C4-2B (cell line): Measurements from ENCODE around the gene CNTFR.

Source experiments
- H3K27ac ChIP-seq: fragments of 450-650 bp; 2 replicates; pipeline ENCODE4 v1.5.1; 2017
- ZFX ChIP-seq: fragments of 450-650 bp; IDR thresholded peaks from 2 replicates; pipeline ENCODE4 v1.6.1; 2017
- TF ChIP-seq, protein P1 (sequence below): fragments of 450-650 bp; conservative IDR thresholded peaks from 2 replicates; pipeline ENCODE4 v1.5.1; 2017; ENCODE audit warnings: mild to moderate bottlenecking

CNTFR gene

DNA sequence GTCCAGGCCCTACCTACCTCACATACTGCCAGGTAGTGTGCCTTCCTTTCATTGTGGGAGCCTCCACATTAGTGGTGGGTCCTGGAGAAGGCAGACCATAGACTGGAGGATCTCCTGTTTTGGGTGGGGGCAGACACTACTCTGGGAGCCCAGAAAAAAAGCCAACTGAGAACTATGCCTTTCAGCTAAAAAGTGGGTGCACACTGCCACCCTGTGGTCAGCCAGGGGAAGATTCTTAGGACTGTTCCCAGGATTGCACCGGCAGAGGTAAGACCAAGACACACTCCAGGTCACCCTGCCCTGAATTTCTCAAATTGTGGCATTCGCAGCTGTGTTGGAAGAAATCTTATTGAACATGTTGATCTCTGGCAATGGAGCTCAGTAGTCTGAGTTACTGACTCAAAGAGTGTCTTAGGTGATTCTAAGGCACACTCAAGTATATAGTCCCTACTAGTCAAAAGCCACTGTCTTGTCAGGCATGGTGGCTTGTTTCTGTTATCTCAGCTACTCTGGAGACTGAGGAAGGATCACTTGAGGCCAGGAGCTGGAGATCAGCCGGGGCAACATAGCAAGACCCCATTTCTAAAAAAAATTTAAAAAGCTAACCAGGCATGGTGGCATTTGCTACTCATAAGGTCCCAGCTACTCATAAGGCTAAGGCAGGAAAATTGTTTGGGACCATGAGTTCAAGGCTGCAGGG lies 44.5 kb upstream of the CNTFR start:
- H3K27ac ChIP-seq, result no peak overlapping the region
- TF ChIP-seq, protein P1, sequence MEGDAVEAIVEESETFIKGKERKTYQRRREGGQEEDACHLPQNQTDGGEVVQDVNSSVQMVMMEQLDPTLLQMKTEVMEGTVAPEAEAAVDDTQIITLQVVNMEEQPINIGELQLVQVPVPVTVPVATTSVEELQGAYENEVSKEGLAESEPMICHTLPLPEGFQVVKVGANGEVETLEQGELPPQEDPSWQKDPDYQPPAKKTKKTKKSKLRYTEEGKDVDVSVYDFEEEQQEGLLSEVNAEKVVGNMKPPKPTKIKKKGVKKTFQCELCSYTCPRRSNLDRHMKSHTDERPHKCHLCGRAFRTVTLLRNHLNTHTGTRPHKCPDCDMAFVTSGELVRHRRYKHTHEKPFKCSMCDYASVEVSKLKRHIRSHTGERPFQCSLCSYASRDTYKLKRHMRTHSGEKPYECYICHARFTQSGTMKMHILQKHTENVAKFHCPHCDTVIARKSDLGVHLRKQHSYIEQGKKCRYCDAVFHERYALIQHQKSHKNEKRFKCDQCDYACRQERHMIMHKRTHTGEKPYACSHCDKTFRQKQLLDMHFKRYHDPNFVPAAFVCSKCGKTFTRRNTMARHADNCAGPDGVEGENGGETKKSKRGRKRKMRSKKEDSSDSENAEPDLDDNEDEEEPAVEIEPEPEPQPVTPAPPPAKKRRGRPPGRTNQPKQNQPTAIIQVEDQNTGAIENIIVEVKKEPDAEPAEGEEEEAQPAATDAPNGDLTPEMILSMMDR, result peak; percentile 95
- TF ChIP-seq ZFX, result no peak

DNA sequence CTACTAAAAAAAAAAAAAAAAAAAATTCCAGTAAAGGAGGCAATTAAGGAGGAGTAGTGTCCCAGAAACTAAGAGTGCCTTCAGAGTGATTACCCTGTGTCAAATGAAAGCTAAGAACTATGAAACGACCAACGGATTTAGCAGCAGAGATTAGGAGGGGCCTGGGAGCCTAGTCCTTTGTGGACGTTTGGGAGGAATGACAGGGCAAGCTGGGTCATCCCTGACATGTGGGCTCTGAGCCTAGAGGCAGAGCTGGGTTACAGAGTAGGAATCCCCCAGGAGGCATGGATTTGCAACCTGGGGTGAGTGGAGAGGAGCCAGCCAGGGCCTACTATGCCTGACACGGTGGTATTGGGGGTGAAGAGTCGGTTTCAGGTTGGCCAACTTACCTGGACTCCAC lies 43.6 kb upstream of the CNTFR start:
- TF ChIP-seq, protein P1, result no peak
- TF ChIP-seq ZFX, result no peak
- H3K27ac ChIP-seq, result no peak overlapping the region

DNA sequence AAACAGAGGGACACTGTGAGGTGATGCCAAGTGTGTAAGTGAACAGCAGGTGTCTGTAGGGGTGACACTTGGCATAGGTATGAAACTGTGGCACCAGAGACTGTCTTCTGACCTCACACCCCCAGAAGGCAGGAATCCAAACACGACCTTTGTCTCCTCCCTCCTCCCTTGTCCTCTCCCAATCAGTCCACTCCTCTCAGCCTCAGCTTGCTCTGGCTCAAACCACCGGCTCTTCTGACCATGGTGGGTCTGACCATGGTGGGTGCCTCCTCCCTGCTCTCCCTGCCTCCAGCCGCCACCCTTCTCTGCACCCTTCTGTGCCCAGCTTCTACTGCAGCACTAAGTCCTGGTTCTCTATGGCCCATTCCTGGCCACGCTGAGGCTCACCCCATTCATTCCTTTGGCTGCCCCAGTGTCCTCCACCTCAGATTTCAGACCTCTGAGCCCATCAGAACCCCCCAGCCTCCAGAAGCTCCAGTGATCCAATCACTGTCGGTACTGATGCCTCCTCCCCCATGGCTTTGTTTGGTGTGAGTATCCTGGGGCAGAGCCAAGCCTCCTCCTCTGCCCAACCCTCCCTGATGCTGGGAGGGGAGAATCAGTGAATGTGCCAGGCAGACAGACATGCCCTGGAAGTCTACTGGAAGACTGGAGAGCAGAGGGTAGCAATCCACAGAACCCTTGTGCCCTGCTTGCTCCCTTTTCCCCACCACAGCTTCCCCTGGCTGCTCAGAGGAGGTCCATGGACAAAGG lies 41.1 kb upstream of the CNTFR start:
- TF ChIP-seq ZFX, result no peak
- TF ChIP-seq, protein P1, result no peak
- no peak overlapping the region for H3K27ac ChIP-seq

DNA sequence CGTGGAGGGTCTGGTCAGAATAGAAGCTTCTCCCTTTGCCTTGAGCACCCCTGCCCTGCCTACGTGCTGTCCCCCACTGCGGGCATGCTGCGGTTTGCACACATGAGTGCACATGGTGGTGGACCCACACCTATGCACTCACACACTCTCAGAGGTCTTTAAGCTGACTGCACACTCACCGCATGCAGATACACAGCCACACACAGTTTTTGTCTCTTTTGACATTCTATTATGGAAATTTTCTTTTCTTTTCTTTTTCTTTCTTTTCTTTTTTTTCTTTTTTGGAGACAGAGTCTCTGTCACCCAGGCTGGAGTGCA lies 39.9 kb upstream of the CNTFR start:
- TF ChIP-seq ZFX, result no peak
- TF ChIP-seq, protein P1, result no peak
- H3K27ac ChIP-seq, result no peak overlapping the region

DNA sequence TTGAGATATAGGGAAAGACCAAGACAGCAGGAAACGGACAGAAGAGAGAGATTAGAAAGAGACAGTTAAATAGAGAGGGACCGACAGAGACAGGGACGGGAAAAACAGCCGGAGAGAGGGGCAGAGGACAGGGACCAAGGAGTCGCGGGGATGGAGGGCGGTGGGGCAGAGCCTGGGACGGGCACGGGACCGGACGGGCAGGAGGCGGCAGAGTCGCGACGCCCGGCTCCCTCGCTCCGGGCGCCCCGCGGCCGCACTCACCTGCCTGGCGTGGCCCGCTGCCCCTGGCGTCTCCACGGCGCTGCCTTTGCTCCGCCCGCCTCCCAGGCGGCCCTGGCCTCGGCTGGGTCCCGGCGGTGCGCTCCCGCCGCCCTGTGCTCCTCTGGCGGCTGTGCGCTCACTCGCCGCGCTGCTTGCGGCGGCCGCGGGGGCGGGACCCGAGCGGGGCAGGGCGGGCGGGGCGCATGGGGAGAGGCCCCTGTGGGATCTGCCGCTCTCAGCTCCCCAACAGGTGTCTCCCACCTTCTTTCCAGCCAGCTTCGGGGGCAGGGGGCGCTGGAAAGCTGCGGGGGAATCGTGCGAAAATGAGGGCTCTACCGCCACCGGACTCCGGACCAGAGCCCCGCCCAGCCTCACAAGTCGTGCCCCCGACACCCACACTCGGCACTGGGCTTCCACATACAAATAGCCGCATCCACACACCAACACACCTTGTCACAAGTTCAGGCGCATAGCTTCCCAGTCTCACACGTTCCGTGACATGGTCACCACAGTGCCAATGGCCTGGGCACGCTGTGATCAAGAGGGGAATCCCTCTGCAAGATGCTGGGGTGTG lies 39.3 kb upstream of the CNTFR start, which contains the start of gene ARID3C:
Gene ARID3C (minus strand): TSS at position 411 of the 835 bp plus-strand sequence. CDS start 1,052 bp downstream, outside the sequence.
- TF ChIP-seq, protein P1, result no peak
- TF ChIP-seq ZFX, result no peak
- H3K27ac ChIP-seq, result no peak within 1 kb of the TSS

DNA sequence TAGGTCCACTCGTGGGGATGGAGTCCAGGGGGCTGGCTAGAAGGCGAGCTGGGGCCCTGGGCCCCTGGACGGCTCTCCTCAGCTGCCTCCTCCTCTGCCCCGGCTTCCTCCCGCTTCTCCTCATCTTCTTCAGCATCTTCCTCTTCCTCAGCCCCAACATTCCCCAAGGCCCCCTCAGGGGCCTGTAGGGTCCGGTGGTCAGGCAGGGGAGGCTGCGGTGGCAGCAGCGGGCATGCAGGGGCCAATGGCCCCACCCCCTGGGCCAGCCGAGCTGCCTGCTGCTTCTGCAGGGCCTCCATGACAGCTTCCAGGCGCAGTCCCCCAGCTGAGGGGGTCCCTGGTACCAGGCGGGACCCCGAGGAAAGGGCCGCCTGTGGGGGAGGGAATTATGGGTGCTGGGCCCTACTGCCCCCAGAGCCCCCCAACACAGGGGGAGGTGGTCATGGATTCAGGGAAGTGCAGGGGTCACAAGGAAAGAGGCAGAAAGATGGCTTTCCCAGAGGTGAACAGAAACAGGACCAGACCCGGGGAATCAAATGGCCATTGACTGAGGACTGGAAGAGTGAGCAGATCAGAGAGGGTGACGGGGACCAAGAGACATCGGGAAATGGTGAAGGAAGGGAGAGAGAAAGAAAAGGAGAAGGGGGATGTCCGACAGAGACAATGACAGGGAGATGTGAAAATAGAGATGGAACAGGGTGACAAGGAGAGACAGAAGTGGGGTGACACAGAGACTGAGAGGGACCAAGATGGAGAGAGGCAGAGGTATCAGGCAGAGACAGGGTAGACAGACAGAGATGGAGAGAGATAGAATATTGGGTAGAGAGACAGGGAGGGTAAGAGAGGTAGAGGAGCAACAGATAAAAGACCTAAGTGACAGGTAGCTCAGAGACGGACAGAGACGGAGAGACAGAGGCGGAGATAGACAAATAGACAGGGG lies 38.5 kb upstream of the CNTFR start:
- TF ChIP-seq, protein P1, result no peak
- no peak for TF ChIP-seq ZFX
- H3K27ac ChIP-seq, result no peak overlapping the region
